GM18873 (cell line): ENCODE data around the gene MTA1.

Source experiments
- ATAC-seq: cut with Tn5 transposase; IDR thresholded peaks from one replicate; pipeline ENCODE4 v1.9.1; 2021; ENCODE audit warnings: mild to moderate bottlenecking, moderate library complexity, moderate number of reproducible peaks; ENCODE audit not compliant: unreplicated experiment, low FRiP score

Gene MTA1

DNA sequence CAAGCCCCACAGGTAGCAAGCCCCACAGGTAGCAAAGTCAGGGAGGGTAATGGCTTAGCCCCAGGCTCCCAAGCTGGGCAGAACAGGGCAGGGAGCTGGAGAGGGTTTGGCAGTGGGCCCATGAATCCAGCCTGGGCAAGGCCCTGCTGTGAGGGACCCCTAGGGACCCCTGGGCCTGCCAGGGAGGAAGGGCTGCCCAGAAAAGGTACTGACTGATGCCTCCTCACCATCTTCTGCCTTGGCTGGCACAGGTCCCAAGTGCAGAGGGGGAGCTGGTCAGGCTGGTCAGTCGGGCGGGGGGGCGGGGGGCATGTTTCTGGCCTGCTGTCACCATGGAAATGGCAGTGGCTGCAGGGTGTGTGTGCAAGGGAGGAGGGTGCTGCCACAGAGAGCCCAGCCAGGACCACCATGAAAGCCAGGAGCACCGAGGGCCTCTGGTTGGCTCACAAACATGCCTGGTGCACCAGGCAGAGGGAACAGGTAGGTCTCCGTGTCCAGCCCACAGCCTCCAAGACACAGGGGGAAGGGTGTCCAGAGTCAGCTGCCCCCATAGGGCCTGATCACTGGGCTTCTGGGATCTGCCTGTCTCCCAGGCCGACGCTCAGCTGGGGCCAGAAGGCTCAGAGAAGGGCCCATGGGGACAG is 53.5 kb downstream of the MTA1 start:
- no peak for ATAC-seq

DNA sequence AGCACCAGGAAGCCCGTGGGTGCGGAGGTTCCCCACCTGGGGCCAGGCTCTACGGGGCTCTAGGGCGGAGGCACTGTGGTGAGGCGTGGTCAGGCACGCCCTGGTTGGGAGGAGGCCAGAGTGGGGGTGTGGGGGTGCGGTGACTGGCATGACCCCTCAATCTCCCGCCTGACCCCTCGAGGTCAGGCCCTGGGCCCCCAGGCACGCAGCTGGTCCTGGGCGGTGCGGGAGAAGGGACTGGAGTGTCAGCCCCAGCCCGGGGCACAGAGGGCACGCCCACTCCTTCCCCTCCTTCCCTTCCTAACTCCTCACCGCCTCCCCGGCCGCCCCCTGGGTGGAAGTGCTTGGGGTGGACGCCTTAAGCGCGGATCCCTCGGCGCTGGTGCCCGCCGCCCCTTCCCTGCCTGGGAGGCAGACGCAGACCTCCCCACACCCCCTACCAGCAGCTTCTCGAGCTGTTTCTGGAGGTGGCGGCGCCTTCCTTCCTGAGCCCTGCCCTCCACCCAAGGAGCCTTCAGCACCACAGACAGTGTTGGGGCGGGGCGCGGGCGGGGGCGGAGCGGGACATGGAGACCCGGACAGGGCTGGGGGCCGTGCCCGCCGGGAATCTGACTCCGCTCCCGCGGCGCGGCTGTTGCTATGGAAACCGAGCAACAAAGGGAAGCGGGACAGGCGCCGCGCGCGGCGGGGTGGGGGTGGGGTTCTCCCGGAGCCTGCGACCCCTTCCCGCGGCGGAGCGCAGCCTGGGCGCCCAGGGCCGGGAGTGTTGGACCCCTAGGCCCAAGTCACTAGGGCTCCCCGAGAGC is 54.3 kb downstream of the MTA1 start:
- ATAC-seq: no peak

DNA sequence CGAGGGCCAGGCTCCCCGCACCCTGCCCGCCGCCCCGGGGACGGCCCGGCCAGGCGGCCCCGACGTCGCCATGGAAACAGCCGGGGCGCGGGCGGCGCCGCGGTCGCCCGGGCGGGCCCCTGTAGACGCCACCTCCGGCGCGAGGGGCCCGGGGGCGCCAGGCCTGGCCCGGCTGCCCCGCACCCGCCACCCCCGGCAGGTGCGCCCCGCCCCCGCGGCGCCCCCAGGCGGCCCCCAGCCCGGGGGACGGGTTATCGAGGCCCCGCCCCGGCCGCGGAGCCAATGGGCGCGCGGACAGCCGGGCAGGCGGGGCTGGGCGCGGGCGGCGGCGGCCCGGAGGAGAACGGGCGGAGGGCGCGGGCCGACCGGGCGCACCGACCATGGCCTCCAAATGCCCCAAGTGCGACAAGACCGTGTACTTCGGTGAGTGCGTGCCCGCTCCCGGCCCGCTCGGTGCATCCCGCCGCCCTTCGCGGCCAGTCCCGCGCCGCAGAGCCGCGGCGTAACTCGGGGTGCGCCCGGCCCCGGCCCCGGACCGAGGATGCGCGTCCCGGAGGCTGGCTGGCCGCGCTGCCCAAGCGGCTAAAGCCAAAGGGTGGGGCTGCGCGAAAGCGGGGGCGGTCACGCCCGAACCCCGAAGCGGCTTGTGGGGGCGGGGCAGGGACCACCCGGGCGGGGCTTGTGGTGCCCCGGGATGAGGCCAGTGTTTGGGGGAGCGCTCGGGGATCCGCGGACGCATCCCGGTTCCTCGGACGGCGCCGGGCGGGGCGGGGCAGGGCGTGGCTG is 55.0 kb downstream of the MTA1 start, which contains the start of gene CRIP2:
Gene CRIP2, plus strand, starts transcription at position 339 of the 786 bp plus-strand sequence. Its CDS starts 42 bp downstream, at position 381.
- no peak for ATAC-seq

DNA sequence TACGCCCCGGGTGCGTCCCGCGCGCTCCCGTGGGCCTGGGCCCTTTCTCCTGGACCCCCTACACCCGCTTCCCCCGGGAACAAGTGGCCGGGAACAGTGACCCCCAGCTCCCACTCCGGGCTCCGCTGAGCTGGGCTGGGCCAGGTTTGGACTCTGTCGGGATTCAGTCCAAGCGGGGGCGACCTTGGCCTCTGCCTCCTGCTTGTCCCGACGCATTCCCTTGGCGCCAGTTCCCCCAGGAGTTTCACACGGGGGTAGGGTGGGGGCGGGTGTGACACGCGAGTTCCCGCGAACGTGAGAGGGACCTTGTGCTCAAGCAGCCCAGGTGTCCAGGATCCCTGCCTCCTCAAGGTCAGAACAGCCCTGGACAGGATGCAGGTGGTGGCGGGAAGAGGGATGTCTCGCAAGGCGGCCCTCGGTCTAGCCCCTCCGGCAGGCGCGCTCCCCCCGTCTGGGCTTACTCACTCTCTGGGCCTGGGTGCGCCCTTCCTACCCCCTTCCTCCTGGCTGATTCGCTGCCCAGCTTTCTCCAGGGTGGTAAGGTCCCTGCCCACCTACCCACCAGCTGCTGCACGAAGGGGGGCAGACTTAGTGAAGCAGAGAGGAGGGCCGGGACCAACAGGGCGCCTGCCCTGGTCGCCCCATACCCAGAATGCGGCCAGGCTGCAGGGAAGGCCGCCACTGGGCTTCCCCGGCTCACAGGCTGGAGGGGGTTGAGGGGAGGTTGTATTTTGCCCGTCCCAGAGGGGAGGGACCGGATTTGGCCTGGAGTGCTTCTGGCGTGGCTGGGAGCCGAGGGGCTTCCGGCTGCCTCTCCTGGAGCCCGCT is 55.9 kb downstream of the MTA1 start:
- no peak for ATAC-seq

DNA sequence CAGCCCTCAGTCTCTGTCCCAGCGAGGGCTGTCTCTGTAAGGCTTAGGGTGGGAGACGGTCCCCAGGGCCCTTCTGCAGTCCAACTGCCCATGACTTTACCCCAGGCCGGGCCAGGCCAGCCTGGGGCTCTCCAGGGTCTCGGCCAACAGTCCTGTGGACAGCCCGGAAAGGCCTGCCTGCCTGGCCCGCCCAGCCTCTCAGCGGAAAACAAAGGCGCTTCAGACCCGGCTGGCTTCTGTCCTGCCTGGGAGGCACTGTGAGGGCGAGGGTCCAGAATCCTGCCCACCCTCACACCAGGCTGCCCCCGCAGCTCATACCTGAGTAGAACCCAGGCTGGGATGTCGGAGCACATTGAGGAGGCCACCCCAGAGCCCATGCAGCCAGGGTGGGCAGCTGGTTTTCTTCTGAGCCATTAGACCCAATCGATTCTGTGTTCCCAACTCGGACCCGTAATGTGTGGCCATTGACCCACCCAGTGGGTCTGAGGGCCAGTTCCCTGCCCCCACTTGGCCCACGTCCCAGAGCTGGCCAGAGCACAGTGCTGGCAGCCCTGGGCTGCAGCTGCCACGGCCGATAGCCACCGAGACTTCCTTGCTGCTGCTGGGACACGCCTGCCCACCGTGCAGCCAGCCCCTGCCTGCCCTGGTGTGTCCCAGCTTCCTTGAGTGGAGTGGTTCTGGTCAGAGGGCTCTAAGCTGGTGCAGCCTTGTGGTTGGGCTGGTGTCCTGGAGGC is 56.6 kb downstream of the MTA1 start:
- no peak for ATAC-seq

DNA sequence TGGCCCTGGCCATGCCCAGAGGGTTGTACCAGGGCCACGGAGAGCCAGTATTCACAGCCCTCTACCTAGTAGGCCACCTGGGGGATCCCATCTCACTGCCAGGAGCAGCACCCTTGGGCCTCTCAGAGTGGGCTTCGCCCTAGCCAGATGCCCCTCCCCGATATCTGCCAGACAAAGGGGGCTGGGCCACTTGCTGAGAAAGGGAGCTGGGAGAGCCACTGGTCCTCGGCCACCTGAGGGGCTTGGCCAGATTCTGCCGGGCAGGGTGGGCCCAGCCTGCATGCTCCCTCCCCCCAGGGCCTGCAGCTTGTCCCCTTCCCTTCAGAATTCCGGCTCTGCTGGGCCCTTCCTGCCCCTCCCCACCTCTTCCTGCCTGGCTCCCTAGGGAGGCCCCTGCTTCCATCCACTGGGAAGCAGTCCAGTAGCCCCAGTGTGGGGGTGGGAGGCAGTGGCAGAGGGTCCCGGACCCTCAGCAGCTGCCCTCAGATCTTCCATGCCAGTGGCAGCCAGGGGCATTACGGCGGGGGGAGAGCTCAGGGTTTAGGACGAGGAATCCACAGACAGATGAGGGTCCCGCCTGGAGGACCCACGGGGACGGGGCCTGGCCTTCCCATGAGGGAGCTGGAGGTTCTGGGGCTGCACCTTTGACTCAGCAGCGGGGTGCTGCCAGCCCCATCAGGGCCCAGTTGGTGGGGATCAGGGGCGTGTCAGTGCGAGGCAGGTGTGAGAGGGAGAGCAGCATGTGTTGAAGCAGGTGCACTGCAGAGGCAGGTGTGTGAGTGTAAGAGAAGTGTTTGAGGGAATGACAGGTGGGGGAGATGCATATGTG is 57.4 kb downstream of the MTA1 start:
- ATAC-seq: no peak

DNA sequence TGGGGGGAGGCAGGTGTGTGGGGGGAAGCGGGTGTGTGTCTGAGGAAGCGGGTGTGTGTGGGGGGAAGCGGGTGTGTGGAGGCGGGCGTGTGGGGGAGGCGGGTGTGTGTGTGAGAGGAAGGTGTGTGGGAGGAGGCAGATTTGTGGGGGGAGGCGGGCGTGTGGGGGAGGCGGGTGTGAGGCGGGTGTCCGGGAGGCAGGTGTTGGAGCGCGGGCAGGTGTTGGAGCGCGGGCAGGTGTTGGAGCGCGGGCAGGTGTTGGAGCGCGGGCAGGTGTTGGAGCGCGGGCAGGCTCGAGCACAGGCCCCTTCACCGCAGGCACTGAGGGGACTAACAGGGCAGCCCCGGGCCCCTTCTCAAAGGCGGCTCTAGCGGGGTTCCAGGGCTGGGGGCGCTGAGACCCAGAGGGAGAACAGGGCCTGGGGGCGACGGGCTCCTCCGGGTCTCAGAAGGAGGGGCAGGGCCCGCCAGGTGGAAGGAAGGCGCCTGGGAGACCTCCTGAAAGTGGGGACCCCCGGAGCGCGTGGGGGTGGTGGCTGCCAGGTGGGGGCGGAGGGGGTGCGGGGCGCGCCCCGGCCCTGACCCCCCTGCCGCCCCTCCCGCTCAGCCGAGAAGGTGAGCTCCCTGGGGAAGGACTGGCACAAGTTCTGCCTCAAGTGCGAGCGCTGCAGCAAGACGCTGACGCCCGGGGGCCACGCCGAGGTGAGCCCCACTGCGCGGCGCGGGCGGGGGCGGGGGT is 58.2 kb downstream of the MTA1 start:
- no peak for ATAC-seq

DNA sequence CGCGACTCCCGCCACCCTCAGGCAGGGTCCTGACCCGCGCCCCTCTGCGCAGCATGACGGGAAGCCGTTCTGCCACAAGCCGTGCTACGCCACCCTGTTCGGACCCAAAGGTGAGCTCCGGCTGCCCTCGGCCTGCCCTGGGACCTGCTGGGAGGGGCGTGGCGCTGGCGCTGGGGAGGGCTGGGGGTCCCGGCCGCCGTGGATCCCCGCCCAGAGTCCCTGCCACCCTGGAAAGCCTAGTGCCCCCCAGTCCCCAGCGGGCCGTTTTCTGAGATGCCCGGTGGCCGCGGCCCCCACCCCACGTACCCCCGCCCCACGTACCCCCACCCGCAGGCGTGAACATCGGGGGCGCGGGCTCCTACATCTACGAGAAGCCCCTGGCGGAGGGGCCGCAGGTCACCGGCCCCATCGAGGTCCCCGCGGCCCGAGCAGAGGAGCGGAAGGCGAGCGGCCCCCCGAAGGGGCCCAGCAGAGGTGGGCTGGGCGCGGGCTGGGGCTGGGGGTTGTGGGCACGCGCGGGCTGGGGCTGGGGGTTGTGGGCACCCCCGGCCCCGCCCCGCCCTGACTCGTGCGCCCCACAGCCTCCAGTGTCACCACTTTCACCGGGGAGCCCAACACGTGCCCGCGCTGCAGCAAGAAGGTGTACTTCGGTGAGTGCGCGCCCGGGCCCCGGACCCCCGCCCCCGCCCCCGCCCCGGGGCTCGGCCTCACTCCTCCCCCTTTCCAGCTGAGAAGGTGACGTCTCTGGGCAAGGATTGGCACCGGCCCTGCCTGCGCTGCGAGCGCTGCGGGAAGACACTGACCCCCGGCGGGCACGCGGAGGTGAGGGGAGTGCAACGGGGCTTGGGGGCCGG is 59.0 kb downstream of the MTA1 start:
- no peak for ATAC-seq

DNA sequence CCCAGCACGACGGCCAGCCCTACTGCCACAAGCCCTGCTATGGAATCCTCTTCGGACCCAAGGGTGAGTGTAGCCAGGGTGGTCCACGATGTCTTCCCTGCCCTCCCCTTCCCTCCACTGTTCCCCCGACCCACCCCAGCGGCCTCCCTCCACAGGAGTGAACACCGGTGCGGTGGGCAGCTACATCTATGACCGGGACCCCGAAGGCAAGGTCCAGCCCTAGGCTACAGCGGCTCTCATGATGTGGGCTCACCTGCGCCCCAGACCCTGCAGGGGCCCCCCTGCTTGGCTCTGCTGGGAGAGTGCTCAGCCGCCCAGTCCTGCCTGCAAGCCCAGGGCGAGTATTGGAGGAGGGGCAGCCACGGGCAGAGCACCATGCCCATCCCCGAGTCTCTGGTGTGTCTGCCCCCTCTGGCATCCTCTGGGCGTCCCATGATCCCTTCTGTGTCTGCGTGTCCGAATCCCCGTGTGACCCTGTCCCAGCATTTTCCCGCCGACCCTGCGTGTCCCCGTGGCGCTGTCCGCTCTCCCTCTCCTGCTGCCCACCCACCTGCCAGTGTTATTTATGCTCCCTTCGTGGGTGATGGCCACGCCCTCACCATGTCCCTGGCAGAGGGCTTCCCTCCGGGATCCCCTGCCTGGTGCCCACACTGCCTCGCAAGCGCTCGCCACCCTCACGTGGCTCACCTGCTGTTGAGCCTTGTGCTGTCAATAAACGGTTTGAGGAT is 60.0 kb downstream of the MTA1 start:
- ATAC-seq: no peak

DNA sequence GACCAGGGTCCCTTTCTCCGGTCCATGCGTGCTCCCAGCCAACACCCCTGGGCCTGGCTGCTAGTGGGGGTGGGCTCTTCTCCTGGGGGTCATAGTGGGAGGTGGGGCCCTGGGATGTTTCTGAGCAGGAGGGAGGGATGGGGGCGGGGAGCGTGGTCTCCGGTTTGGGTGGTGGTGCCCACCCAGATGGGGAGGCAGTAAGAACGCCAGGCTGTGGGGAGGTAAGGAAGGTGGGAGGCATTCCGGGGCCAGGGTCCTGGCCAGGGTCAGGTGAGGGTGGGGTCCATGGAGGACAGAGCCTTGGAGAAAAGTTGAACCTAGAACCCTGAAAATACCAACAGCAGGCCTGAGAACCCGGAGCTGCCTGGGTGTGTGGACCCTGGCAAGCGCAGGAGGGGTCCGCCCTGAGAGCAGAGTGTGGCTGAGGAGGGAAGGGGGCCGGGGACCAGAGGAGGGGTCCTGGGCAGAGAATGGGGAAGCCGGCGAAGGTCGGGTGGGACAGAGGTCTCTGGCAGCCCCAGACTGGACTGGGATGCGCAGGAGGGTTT is 60.6 kb downstream of the MTA1 start:
- no peak for ATAC-seq

DNA sequence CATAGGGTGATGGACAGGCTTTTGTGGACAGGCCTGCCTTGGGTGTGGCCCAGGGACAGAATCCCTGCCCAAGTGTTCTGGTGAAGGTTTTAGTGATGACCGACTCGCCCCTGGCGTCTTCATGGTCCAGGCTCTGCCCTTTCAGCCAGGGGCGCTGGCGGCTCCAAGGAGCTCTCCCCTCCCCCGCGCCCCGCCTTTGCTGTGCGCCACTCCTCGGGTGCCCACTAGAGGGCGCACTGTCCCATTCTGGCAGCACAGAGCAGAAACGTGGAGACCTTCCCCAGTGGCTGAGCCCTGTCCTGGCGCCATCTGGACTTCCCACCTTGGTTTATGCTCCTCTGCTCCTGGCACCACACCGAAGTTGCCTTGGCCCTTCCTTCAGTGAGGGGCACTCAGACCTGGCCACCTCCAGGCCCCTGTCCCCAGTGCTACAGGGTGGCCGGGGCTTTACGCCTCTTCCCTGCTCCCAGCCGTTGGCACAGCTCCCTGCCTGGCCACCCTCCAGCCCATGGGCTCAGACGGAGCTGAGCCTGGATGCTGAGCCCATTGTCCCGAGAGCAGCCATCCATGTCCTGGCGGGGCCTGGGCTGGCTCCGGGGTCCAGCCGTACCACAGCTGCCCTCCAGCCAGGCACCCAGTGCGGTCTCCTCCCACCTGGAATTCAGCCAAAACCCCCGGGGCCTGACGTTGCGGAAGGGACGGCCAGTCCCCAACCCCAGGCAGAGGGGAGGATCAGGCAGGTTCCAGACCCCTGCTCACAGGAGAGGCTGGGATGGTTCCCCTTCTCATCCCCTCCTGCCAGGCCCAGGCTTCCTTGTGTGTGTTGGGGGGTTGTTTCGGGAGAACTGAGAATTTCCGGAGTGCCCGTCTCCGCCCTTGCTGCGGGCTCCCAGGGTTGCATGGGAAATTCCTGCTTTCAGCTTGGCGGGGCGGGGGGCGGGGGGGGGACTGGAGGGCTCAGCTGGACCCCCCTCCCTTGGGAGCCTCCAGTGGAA is 61.5 kb downstream of the MTA1 start:
- ATAC-seq: peak; percentile 37

DNA sequence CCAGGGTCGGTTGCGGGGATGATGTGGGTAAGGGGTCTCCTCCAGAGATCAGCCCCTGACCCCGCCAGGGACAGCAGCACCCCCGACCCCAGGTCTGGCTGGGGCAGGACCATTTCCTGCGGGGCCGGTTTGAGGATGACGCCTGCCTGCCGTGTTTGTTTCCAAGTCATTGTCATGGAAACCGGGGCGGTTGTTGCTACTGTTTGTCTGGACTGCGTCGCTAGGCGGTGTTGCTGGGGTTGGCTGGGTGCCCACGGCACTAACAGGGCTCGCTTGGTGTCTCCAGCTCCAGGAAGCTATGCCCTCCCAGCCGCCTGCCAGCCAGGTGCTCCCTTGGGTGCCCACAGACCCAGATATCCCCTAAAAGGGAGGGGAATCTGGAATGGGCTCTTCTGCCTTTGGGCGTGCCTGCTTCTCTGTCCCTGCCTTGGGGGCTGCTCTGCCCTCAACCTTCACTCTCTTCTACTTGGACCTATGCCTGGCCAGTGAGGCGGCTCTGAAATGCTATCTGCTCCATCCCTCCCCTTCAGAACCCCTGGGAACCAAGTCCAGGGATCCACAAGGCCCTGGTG is 62.3 kb downstream of the MTA1 start:
- no peak for ATAC-seq

DNA sequence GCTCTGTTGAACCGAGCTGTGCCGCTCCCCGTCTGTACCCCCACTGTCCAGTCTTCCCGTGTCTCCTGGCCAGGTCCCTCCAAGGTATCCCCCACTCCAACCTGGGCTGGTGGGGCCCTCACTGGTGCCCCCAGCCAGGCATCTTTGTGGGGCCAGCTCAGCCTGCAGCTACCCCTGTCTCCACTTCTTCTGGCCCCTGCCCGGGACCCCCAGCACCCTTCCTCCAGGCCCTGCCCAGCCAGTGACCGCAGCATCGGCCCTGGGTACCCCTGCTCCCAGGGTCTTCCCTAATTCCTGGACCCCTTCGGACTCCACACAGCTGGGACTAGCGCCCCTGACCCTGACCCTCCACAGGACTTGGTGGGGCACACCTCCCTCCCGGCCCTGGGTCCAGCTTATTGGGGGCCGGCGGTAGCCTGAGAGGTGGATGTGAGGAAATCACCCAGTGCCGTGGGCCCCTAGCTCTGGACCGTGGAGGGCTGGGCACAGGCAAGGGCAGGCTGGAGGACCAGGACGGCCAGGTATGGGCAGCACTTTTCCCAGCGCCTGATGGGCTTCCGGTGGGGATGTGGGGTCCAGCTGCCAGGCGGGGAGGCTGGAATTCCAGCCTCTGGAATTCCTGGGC is 63.0 kb downstream of the MTA1 start:
- ATAC-seq: no peak

DNA sequence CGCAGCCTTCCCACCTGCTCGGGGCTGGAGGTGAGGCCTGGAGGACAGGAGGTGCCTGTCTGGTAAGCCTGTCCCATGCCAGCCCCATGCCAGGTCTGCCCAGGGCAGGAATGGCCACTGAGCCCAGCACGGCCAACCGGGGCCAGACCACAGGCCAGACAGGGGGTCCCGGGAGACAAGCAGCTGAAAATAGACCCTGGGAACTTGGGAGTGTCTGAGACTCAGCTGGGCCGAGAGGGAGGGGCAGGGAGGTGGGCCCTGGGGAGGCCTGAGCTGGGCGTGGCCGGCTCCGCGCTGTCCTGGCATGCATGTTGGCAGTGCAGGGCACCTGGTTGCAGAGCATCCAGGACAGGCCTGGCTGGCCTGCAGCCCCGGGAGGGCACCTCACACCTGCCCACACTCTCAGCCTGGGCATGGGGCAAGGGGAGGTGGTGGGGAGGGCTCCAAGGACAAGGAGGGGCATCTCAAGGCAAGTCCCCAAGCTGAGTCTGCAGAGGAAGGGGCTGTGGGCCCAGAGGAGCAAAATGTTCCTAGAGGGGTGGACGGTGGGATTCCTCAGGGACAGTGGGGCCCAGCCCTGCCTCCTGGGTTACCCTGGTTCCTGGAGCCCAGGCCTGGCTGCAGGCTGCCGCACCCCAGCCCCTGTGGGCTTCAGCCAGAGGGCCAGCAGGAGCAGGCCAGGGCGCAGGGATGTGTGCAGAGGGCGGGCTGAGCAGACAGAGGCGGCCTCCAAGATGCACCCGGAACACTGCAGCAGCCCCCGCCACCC is 63.9 kb downstream of the MTA1 start:
- ATAC-seq: no peak
